Measurements from ENCODE around the gene LDB1. TPM values are rescaled to one million over a fixed set of nuclear protein-coding genes. Genes with fewer than 3 reads are reported as not detected.

The LDB1 gene
- total and polyA plus RNA-seq, 4 donors = 2.4 to 51.9 (median 10.3) TPM

GRCh38 chr10:102086196-102086595 lies 34.0 kb downstream of the LDB1 start (continued):
- TF ChIP-seq ZBTB33 (IDR thresholded peaks at IDR 0.05) = no peak
- TF ChIP-seq FOXA2 (IDR thresholded peaks at IDR 0.05) = no peak
- no peak for TF ChIP-seq MAX (IDR thresholded peaks at IDR 0.05)
- no peak for TF ChIP-seq JUND (IDR thresholded peaks at IDR 0.05)
- TF ChIP-seq HNF4G (IDR thresholded peaks at IDR 0.05) = no peak
- TF ChIP-seq TAF1 (conservative IDR thresholded peaks at IDR 0.05) = no peak

- H3K9me3 ChIP-seq (ENCODE audit: control insufficient read depth in 4 of 4, low read length in 3 of 4) = no peaks in the 10 kb centered on the region
- TF ChIP-seq FOXA2 (IDR thresholded peaks at IDR 0.05) (no peak), JUND (IDR thresholded peaks at IDR 0.05) (no peak), YY1 (IDR thresholded peaks at IDR 0.05) (no peak), SP1 (IDR thresholded peaks at IDR 0.05) (no peak), RXRA (IDR thresholded peaks at IDR 0.05) (no peak), EGR1 (IDR thresholded peaks at IDR 0.05; ENCODE audit: low read depth in 2 of 2) (no peak), GABPA (IDR thresholded peaks at IDR 0.05 in 1 of 2, conservative IDR thresholded peaks at IDR 0.05 in 1 of 2) (no peak), ATF3 (IDR thresholded peaks at IDR 0.05) (no peak), TAF1 (conservative IDR thresholded peaks at IDR 0.05) (no peak), REST (IDR thresholded peaks at IDR 0.05) (no peak)
- DNase-seq (ENCODE audit: low spot score) = no peak
- H3K9ac ChIP-seq (ENCODE audit: low read depth in 1 of 2, low read length in 2 of 2) = no peak overlapping the region
- H3K27ac ChIP-seq (ENCODE audit: low read depth in 1 of 2, low read length in 2 of 2) = no peak overlapping the region
- H3K4me3 ChIP-seq (ENCODE audit: low read depth in 1 of 3, low read length in 3 of 3) = no peak overlapping the region
- H3K36me3 ChIP-seq (ENCODE audit: control insufficient read depth in 4 of 4, insufficient read depth in 3 of 4, low read depth in 1 of 4, low read length in 3 of 4) = no peaks in the 10 kb centered on the region
- no peaks in the 10 kb centered on the region for H3K4me1 ChIP-seq (ENCODE audit: control insufficient read depth in 4 of 4, insufficient read depth in 4 of 4, low read length in 3 of 4)
- WGBS = 92% methylated on average over 3 of the region's 3 CpGs
- H3K27me3 ChIP-seq (ENCODE audit: control insufficient read depth in 4 of 4, insufficient read depth in 4 of 4, low read length in 3 of 4) = no peaks in the 10 kb centered on the region
These were observed 34.8 kb downstream of the LDB1 start for GRCh38 chr10:102085336-102085735.

- Histone ChIP-seq H3K4me1 (ENCODE audit: control insufficient read depth in 4 of 4, insufficient read depth in 4 of 4, low read length in 3 of 4) (no peaks in the 10 kb centered on the region), H3K27ac (ENCODE audit: low read depth in 1 of 2, low read length in 2 of 2) (no peak overlapping the region), H3K4me3 (ENCODE audit: low read depth in 1 of 3, low read length in 3 of 3) (no peak overlapping the region), H3K9ac (ENCODE audit: low read depth in 1 of 2, low read length in 2 of 2) (no peak overlapping the region), H3K9me3 (ENCODE audit: control insufficient read depth in 4 of 4, low read length in 3 of 4) (no peaks in the 10 kb centered on the region), H3K36me3 (ENCODE audit: control insufficient read depth in 4 of 4, insufficient read depth in 3 of 4, low read depth in 1 of 4, low read length in 3 of 4) (no peaks in the 10 kb centered on the region), H3K27me3 (ENCODE audit: control insufficient read depth in 4 of 4, insufficient read depth in 4 of 4, low read length in 3 of 4) (no peaks in the 10 kb centered on the region)
- WGBS = 88% methylated on average over 3 of the region's 3 CpGs
- TF ChIP-seq ATF3 (IDR thresholded peaks at IDR 0.05) (no peak), YY1 (IDR thresholded peaks at IDR 0.05) (no peak), SP1 (IDR thresholded peaks at IDR 0.05) (no peak), EGR1 (IDR thresholded peaks at IDR 0.05; ENCODE audit: low read depth in 2 of 2) (no peak), RXRA (IDR thresholded peaks at IDR 0.05) (no peak), HNF4A (conservative IDR thresholded peaks at IDR 0.05) (no peak), GABPA (IDR thresholded peaks at IDR 0.05 in 1 of 2, conservative IDR thresholded peaks at IDR 0.05 in 1 of 2) (no peak), NR2F2 (IDR thresholded peaks at IDR 0.05) (no peak), FOXA1 (IDR thresholded peaks at IDR 0.05) (no peak), RAD21 (IDR thresholded peaks at IDR 0.05) (no peak), JUND (IDR thresholded peaks at IDR 0.05) (no peak), FOXA2 (IDR thresholded peaks at IDR 0.05) (no peak), HNF4G (IDR thresholded peaks at IDR 0.05) (no peak), TAF1 (conservative IDR thresholded peaks at IDR 0.05) (no peak), REST (IDR thresholded peaks at IDR 0.05) (no peak), ZBTB33 (IDR thresholded peaks at IDR 0.05) (no peak)
- DNase-seq (ENCODE audit: low spot score) = no peak
These were observed 36.6 kb downstream of the LDB1 start for GRCh38 chr10:102083541-102083940.

All from liver (tissue), 9 donors.